IPS-18a (cell line): ENCODE measurements around the gene SMYD3.
"Not testable (repeated sequence)": the region's sequence is repeated elsewhere in the genome, so short reads cannot be mapped to it uniquely, and the experiment has no call there.

Experiments
- H3K27ac ChIP-seq: one replicate; pipeline ENCODE4 v1.5.1; 2013; ENCODE audit warnings: low read length
- H3K27me3 ChIP-seq: one replicate; pipeline ENCODE4 v1.6.1; 2013; ENCODE audit warnings: mild to moderate bottlenecking, low read length; ENCODE audit not compliant: control insufficient read depth, insufficient read depth
- H3K36me3 ChIP-seq: one replicate; pipeline ENCODE4 v1.6.1; 2013; ENCODE audit warnings: low read depth, low read length; ENCODE audit not compliant: control insufficient read depth
- H3K4me1 ChIP-seq: one replicate; pipeline ENCODE4 v1.6.1; 2013; ENCODE audit warnings: low read depth, low read length; ENCODE audit not compliant: control insufficient read depth
- H3K4me3 ChIP-seq: one replicate; pipeline ENCODE4 v1.5.1; 2013; ENCODE audit warnings: low read length
- H3K9ac ChIP-seq: one replicate; pipeline ENCODE4 v1.6.1; 2013; ENCODE audit warnings: mild to moderate bottlenecking, low read length, moderate library complexity
- H3K9me3 ChIP-seq: one replicate; pipeline ENCODE4 v1.6.1; 2013; ENCODE audit warnings: low read depth, low read length; ENCODE audit not compliant: control insufficient read depth

The SMYD3 gene

DNA sequence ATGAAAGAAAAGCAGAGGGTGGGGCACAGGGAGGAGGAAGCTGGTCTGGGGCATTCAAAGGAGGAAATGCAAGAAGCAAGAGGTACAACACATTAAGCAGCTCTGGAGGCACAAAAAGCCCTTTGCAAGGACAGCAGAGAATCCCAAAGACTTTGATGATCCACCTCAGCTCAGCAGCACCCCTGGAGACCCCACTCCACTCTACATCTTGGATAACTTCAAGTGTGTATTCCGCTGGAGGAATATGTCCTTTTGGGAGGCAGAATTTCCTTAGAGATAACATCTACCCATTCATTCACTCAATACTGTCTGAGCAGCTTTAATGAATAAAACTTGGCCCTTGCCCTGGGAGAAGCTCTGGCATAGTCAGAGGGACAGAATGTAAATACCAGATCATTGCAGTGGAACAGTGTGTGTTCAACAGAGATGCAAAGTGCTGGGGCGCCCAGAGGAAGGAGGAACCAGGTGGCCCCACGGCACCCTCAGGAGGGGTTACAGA is 752.6 kb downstream of the SMYD3 start:
- no peak overlapping the region for H3K4me3 ChIP-seq
- H3K9me3 ChIP-seq = no peaks in the 10 kb centered on the region
- H3K27ac ChIP-seq = no peak overlapping the region
- no peaks in the 10 kb centered on the region for H3K27me3 ChIP-seq
- peaks cover 7% of the 10 kb centered on the region for H3K4me1 ChIP-seq
- H3K36me3 ChIP-seq = no peaks in the 10 kb centered on the region
- H3K9ac ChIP-seq = no peak overlapping the region

DNA sequence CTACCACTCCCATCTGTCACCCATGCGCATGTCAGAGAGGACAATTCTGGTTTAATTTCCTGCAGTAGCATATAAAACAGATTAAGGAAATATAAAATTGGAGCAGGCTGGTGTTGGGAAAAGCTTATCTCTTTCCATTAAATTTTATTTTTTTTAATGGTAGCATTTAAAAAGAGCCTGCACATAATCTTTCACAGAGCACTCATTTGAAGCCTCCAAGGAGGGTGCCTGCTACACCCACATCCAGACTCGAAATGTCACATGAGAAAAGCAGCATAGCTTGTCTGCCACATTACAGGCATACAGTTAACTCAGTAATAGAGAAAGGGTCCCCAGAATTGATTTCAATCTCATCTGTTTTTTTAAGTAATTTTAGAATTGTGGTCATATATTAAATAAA is 753.3 kb downstream of the SMYD3 start:
- peaks cover 7% of the 10 kb centered on the region for H3K4me1 ChIP-seq
- no peaks in the 10 kb centered on the region for H3K36me3 ChIP-seq

DNA sequence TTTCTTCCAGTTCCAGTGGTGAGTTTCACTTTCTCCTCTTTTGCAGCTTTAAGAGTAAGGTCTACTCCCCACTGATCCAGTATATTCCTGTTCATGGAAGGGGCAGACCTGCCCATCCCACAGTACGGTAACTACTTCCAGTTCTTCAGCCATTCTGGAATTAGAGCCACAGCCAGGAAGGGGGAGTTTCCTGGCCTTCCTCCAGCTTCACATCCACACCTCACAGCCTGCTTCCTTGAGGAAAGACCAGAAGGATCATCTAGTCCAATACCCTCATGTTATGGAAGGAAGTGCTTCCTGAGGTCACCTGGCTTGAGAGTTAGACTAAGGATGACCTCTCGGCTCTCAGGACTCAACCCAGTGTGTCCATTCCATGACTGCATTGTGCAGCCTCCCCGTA is 754.5 kb downstream of the SMYD3 start:
- peaks cover 7% of the 10 kb centered on the region for H3K4me1 ChIP-seq
- H3K9ac ChIP-seq = no peak overlapping the region
- H3K27me3 ChIP-seq = no peaks in the 10 kb centered on the region
- H3K9me3 ChIP-seq = no peaks in the 10 kb centered on the region
- H3K27ac ChIP-seq = no peak overlapping the region
- no peaks in the 10 kb centered on the region for H3K36me3 ChIP-seq
- H3K4me3 ChIP-seq = no peak overlapping the region

More for the DNA sequence above, 753.3 kb downstream of the SMYD3 start:
- Histone ChIP-seq H3K9ac (no peak overlapping the region), H3K27ac (no peak overlapping the region), H3K27me3 (no peaks in the 10 kb centered on the region), H3K9me3 (no peaks in the 10 kb centered on the region), H3K4me3 (no peak overlapping the region)

DNA sequence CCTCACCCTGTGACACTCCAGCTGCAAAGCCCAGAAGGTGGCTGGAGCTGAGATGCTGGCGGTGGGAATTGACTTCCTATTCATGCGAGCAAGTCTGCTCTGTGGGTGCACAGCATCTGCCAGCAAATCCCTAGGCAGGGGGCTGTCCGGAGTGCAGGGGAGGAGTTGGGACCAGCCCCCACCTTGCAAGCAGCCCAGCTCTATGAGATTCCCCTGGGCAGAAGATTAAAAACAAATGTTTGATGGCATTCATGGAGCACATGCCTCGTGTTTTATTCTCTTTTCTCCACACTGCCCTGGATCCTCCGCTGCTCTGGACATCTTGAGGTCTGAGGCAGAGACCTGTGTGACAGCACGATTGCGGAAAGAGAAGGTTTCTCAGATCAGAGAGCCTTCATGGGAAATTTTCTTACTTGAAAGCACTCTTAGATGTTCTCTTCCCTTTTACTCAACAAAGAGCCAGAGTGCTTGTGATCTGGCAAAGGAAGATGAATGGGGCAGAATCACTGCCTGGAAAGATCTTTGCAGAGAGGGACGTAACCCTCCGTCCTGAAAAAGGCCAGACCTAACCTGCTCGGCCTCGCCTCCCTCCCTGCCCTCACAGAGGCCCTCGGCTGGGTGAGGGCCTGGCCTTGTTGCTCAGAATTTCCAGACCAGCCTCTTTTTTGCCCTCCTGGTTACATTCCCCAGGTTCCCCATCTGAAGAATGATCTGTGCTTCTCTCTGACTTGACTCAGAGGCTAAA is 755.2 kb downstream of the SMYD3 start:
- H3K36me3 ChIP-seq = no peaks in the 10 kb centered on the region
- H3K4me1 ChIP-seq = peaks cover 7% of the 10 kb centered on the region
- H3K4me3 ChIP-seq = no peak overlapping the region
- H3K27ac ChIP-seq = no peak overlapping the region
- H3K9me3 ChIP-seq = no peaks in the 10 kb centered on the region
- no peaks in the 10 kb centered on the region for H3K27me3 ChIP-seq
- no peak overlapping the region for H3K9ac ChIP-seq

DNA sequence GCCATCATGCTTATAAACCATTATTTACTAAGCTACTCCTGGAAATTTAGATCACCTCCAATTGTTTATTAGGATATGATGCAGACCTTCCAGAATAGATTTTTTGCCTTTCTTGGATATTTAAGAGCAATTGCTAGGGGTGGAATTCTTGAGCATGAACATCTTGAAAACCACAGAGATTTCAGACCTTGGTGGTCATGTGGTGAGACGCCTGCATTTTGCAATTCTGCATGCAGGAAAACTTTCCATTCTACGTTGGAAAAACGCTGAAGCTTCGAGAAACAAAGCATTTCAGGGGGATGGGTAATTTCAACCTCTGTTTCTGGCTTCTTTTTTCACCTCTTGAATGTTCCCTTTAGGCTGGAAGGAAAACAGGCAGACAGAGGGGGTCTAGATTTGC is 756.0 kb downstream of the SMYD3 start:
- Histone ChIP-seq H3K4me1 (peaks cover 7% of the 10 kb centered on the region), H3K9ac (no peak overlapping the region), H3K9me3 (no peaks in the 10 kb centered on the region), H3K27me3 (no peaks in the 10 kb centered on the region), H3K36me3 (no peaks in the 10 kb centered on the region), H3K27ac (no peak overlapping the region), H3K4me3 (no peak overlapping the region)

DNA sequence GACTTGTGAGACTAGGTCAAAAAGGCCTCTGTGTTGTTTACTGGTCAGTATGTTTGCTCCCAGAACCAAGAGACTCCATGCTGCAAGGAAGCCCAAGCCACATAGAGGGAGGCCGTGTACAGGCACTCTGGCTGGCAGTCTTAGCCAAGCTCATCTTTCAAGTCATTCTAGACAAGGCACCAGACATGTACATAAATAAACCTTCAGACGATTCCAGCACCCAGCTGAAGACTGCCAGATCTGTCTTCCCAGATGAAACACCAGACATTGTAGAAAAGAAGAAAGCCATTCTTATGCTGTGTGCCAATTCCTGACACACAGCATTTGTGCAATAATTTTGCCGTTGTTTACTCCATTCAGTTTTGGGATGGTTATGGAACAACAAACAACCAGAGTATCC is 756.8 kb downstream of the SMYD3 start:
- Histone ChIP-seq H3K27me3 (no peaks in the 10 kb centered on the region), H3K36me3 (no peaks in the 10 kb centered on the region), H3K27ac (no peak overlapping the region), H3K4me3 (no peak overlapping the region), H3K9me3 (no peaks in the 10 kb centered on the region), H3K4me1 (peaks cover 7% of the 10 kb centered on the region), H3K9ac (no peak overlapping the region)

DNA sequence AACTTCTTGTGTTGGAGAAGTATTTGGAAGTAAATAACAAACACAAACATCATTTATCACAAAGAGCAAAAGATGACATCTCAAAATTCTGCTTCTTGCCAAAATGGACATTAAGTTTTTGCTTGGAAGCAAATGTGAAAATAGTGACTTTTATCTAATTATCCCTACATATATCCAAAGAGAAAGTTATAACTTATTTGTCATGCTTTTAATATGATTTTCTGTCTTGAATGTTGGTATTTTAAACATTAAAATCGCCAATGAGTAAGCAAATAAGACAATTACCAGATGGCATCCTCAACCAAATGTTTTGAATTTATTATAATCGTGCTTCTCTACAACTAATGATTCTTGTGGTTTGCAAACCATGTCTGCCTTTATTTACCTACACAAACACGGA is 758.0 kb downstream of the SMYD3 start:
- H3K9me3 ChIP-seq = no peaks in the 10 kb centered on the region
- no peaks in the 10 kb centered on the region for H3K36me3 ChIP-seq
- peaks cover 7% of the 10 kb centered on the region for H3K4me1 ChIP-seq
- H3K9ac ChIP-seq = no peak overlapping the region
- H3K27me3 ChIP-seq = no peaks in the 10 kb centered on the region
- H3K27ac ChIP-seq = no peak overlapping the region
- no peak overlapping the region for H3K4me3 ChIP-seq

DNA sequence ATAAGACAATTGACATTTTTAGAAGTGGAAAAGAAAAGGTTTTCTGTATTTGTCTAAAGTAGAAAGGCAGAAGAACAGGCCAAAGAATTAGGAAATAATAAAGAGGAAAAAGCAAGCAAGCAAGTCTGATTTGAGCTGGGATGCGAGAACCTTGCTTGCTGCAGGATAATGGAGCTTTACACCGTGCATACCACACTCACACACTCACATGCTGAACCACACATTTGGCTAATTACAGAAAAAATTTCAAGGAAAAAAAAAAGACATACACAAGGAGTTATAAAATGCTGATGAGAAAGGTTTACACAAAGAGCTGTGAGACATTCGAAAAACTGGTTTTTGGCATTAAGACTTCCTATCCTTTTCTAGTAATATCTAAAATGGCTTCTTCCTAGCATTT is 758.4 kb downstream of the SMYD3 start:
- Histone ChIP-seq H3K36me3 (no peaks in the 10 kb centered on the region), H3K9ac (no peak overlapping the region), H3K4me3 (no peak overlapping the region), H3K27ac (no peak overlapping the region), H3K27me3 (no peaks in the 10 kb centered on the region), H3K9me3 (no peaks in the 10 kb centered on the region), H3K4me1 (peaks cover 7% of the 10 kb centered on the region)

DNA sequence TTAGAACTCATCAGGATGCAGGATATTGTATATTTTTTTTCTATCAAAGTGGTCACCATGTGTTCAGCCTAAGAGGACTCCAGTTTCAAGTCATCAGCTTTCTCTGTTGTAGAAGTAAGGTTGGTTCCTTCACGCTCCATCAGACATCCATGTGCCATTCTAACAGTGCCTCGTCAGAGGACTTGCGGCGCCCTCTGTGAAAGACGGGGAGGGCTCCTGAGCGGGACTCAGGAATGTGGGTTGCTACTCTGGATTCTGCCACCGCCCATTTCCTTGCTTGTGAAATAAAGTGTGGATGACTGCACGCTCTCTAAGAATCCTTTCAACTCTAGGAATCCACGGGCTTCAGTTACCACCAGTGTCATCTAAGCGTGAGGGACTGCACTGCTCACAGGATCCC is 758.8 kb downstream of the SMYD3 start:
- Histone ChIP-seq H3K36me3 (no peaks in the 10 kb centered on the region), H3K9me3 (no peaks in the 10 kb centered on the region), H3K27ac (no peak overlapping the region), H3K4me1 (peaks cover 7% of the 10 kb centered on the region), H3K4me3 (no peak overlapping the region), H3K9ac (no peak overlapping the region), H3K27me3 (no peaks in the 10 kb centered on the region)

DNA sequence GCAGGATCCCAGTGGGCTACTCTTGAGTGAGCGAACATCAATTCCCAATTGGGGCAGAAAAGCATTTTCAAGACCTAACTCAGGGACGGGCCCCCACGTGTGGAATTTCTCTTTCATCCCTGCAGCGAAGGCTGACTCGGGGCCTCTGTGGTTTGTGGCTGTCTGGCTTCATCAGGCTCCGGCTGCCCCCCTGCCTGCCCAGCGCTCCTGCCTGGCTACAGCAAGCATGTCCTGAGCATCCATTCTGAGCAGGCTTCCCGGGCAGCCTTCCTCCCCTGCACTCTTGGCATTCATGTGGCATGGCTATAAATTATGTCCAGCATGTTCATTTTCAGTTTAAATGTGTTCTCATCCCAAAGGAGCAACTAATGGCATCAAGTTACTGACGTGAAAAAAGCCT is 764.2 kb downstream of the SMYD3 start:
- Histone ChIP-seq H3K27me3 (no peaks in the 10 kb centered on the region), H3K27ac (no peak overlapping the region), H3K9ac (no peak overlapping the region)

DNA sequence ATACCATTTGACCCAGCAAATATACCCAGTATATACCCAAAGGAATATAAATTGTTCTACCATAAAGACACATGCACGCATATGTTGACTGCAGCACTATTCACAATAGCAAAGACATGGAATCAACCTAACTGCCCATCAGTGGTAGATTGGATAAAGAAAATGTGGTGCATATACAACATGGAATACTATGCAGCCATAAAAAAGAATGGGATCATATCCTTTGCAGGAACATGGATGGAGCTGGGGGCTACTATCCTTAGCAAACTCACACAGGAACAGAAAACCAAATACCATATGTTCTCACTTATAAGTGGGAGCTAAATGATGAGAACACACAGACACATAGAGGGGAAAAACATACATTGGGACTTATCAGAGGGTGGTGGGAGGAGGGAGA is 766.7 kb downstream of the SMYD3 start:
- not testable (repeated sequence) for H3K9ac ChIP-seq, H3K27me3 ChIP-seq, H3K4me1 ChIP-seq, H3K9me3 ChIP-seq, H3K36me3 ChIP-seq, H3K4me3 ChIP-seq, H3K27ac ChIP-seq

More for the DNA sequence above, 764.2 kb downstream of the SMYD3 start:
- Histone ChIP-seq H3K4me3 (no peak overlapping the region), H3K9me3 (no peaks in the 10 kb centered on the region), H3K36me3 (no peaks in the 10 kb centered on the region), H3K4me1 (no peaks in the 10 kb centered on the region)

DNA sequence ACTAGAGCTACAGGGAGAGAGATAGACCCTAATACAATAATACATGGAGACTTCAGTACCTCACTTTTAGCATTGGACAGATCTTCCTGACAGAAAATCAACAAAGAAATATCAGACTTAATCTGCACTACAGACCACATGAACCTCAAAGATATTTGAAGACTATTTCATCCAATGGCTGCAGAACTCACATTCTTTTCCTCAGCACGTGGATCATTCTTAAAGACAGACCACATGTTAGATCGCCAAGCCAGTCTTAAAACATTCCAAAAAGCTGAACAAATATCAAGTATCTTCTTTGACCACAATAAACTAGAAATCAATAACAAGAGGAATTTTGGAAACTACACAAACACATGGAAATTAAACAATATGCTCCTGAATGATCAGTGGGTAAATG is 776.3 kb downstream of the SMYD3 start:
- H3K36me3 ChIP-seq = no peaks in the 10 kb centered on the region
- no peak overlapping the region for H3K27ac ChIP-seq
- no peaks in the 10 kb centered on the region for H3K27me3 ChIP-seq
- H3K4me3 ChIP-seq = no peak overlapping the region
- H3K4me1 ChIP-seq = no peaks in the 10 kb centered on the region
- H3K9ac ChIP-seq = no peak overlapping the region
- no peaks in the 10 kb centered on the region for H3K9me3 ChIP-seq
